ENCODE data around the gene CERKL. TPM values are rescaled to one million over a fixed set of nuclear protein-coding genes. Genes with fewer than 3 reads are reported as not detected.

The CERKL gene
- total RNA-seq, 2 donors from 2014 or later = not detected

- Histone ChIP-seq H3K4me3 (peak overlapping the region in 1 of 2 donors; percentile 6), H3K4me1 (peaks cover 0 to 29% of the 10 kb centered on the region in 2 donors), H3K27me3 (peaks cover 33 to 57% of the 10 kb centered on the region in 2 donors), H3K9me3 (no peaks in the 10 kb centered on the region), H3K36me3 (no peaks in the 10 kb centered on the region), H3K27ac (no peak overlapping the region)
- TF ChIP-seq CTCF (IDR thresholded peaks at IDR 0.05) = no peak
- no peak for DNase-seq (ENCODE audit: low spot score)
Observed at GRCh38 chr2:181682795-181683517, 26.1 kb upstream of the CERKL start.

- no peak for TF ChIP-seq CTCF (IDR thresholded peaks at IDR 0.05)
Observed at GRCh38 chr2:181682026-181682789, 25.3 kb upstream of the CERKL start.

GRCh38 chr2:181680937-181681811, 24.3 kb upstream of the CERKL start:
- TF ChIP-seq CTCF (IDR thresholded peaks at IDR 0.05) = no peak
- peaks cover 33 to 60% of the 10 kb centered on the region in 2 donors for H3K27me3 ChIP-seq
- peak overlapping the region in 1 of 2 donors; percentile 17 for H3K4me3 ChIP-seq
- no peak overlapping the region for H3K27ac ChIP-seq
- H3K36me3 ChIP-seq = no peaks in the 10 kb centered on the region
- H3K9me3 ChIP-seq = no peaks in the 10 kb centered on the region
- no peak for DNase-seq (ENCODE audit: low spot score)
- peaks cover 0 to 29% of the 10 kb centered on the region in 2 donors for H3K4me1 ChIP-seq

More at GRCh38 chr2:181682026-181682789, 25.3 kb upstream of the CERKL start:
- Histone ChIP-seq H3K4me3 (no peak overlapping the region), H3K36me3 (no peaks in the 10 kb centered on the region), H3K27ac (no peak overlapping the region), H3K9me3 (no peaks in the 10 kb centered on the region), H3K4me1 (peaks cover 0 to 29% of the 10 kb centered on the region in 2 donors), H3K27me3 (peaks cover 33 to 60% of the 10 kb centered on the region in 2 donors)
- DNase-seq (ENCODE audit: low spot score) = no peak

- Histone ChIP-seq H3K27me3 (peaks cover 33 to 60% of the 10 kb centered on the region in 2 donors), H3K4me1 (peaks cover 0 to 29% of the 10 kb centered on the region in 2 donors), H3K36me3 (no peaks in the 10 kb centered on the region), H3K27ac (no peak within 1 kb of the TSS), H3K4me3 (peak within 1 kb of the TSS in 1 of 2 donors; percentile 17), H3K9me3 (no peaks in the 10 kb centered on the region)
- no peak for TF ChIP-seq CTCF (IDR thresholded peaks at IDR 0.05)
- DNase-seq (ENCODE audit: low spot score) = no peak
Observed at GRCh38 chr2:181680055-181680936, 23.4 kb upstream of the CERKL start, which contains the start of gene NEUROD1. NEUROD1 (minus strand) TSS chr2:181680517; CDS start chr2:181678860, 1,657 bp downstream.

All from right atrium auricular region (tissue), 2 donors.